GM12878 (cell line): ENCODE data around the gene PPARA. TPM values are rescaled to one million over a fixed set of nuclear protein-coding genes. Genes with fewer than 3 reads are reported as not detected.

Experiments used
- ATAC-seq: fragments of 200-7000 bp; cut with Tn5 transposase; 3 replicates; pipeline ENCODE4 v1.9.1; 2020; ENCODE audit warnings: mild to moderate bottlenecking, moderate library complexity
- BruUV-seq: library from RNA; stranded (reverse); fragments of 400-500 nt; replicated peaks from 2 replicates; lab custom pipeline; 2021; lab: Mats Ljungman, UMichigan
- CTCF ChIA-PET: fragments of 300-600 bp; sonication (Branson Sonifier 250); formaldehyde crosslinking; extraction: SDS; loops from one replicate; lab custom pipeline; 2021; ENCODE audit warnings: inconsistent platforms; lab: Yijun Ruan, JAX
- POLR2A ChIA-PET: fragments of 350-600 bp; formaldehyde crosslinking; extraction: SDS; loops from one replicate; lab custom pipeline; 2021; ENCODE audit warnings: inconsistent platforms; lab: Charles Lee
- RAD21 ChIA-PET: fragments of 300-600 bp; sonication (Branson Sonifier 250); formaldehyde crosslinking; loops from one replicate; lab custom pipeline; 2023; ENCODE audit warnings: antibody characterized with exemption; ENCODE audit not compliant: unreplicated experiment; lab: Charles Lee
- SMC1A ChIA-PET: fragments of 300-600 bp; sonication (Branson Sonifier 250); formaldehyde crosslinking; loops from one replicate; lab custom pipeline; 2023; ENCODE audit not compliant: unreplicated experiment, uncharacterized antibody; lab: Charles Lee
- DNase-seq: peaks from one replicate; pipeline ENCODE4 v3.0.0-alpha.2; 2011; ENCODE audit warnings: low read depth, low spot score
- FAIRE-seq: peaks from 3 replicates; lab custom pipeline; 2011; peaks lifted over from hg19 to GRCh38; lab: Jason Lieb, UNC
- H2AFZ ChIP-seq: 2 replicates; pipeline ENCODE4 v1.6.0; 2011; ENCODE audit warnings: low read depth, low read length, control low read depth; ENCODE audit not compliant: control insufficient read depth
- H3K27ac ChIP-seq: 2 replicates; pipeline ENCODE4 v1.5.1; 2011; ENCODE audit warnings: control low read depth; ENCODE audit not compliant: control insufficient read depth, insufficient read depth
- H3K27me3 ChIP-seq, 2 experiments: replicated peaks in 1 of 2; 2 replicates each; pipeline versions ENCODE4 v1.6.0 to v1.6.1; 2011; ENCODE audit warnings: low read length in 1 of 2; ENCODE audit not compliant: control insufficient read depth in 2 of 2, insufficient read depth in 2 of 2
- H3K36me3 ChIP-seq, 2 experiments: 2 replicates each; pipeline ENCODE4 v1.5.1; 2011; ENCODE audit warnings: low read length in 1 of 2; ENCODE audit not compliant: control insufficient read depth in 2 of 2, insufficient read depth in 2 of 2
- H3K4me1 ChIP-seq: 2 replicates; pipeline ENCODE4 v1.6.1; 2011; ENCODE audit warnings: mild to moderate bottlenecking, low read length, moderate library complexity, mixed read lengths; ENCODE audit not compliant: control insufficient read depth, insufficient read depth
- H3K4me2 ChIP-seq: 2 replicates; pipeline ENCODE4 v1.6.0; 2011; ENCODE audit warnings: control low read depth; ENCODE audit not compliant: control insufficient read depth, insufficient read depth
- H3K4me3 ChIP-seq: fragments of 200-600 bp; sonication (generic); 2 replicates; pipeline ENCODE4 v1.5.1; 2016
- H3K79me2 ChIP-seq: 2 replicates; pipeline ENCODE4 v1.6.0; 2011; ENCODE audit warnings: low read length; ENCODE audit not compliant: control insufficient read depth, insufficient read depth
- H3K9ac ChIP-seq: 2 replicates; pipeline ENCODE4 v1.8.0; 2011; ENCODE audit warnings: low read length, control low read depth, mixed read lengths; ENCODE audit not compliant: control insufficient read depth, insufficient read depth
- H3K9me3 ChIP-seq: replicated peaks from 3 replicates; pipeline ENCODE4 v1.5.1; 2011; ENCODE audit warnings: mild to moderate bottlenecking, low read length; ENCODE audit not compliant: control insufficient read depth, insufficient read depth
- H4K20me1 ChIP-seq: 2 replicates; pipeline ENCODE4 v1.6.0; 2011; ENCODE audit not compliant: control insufficient read depth, insufficient read depth
- BCLAF1 ChIP-seq: fragments of 450-650 bp; IDR thresholded peaks from 2 replicates; pipeline ENCODE4 v1.6.1; 2017; ENCODE audit warnings: antibody characterized with exemption, mild to moderate bottlenecking, moderate library complexity
- DPF2 ChIP-seq: fragments of 450-650 bp; IDR thresholded peaks from 2 replicates; pipeline ENCODE4 v1.6.1; 2017; ENCODE audit warnings: mild to moderate bottlenecking
- HDGF ChIP-seq: fragments of 450-650 bp; IDR thresholded peaks from 2 replicates; pipeline ENCODE4 v1.6.1; 2016; ENCODE audit warnings: antibody characterized with exemption
- PAX8 ChIP-seq: fragments of 450-650 bp; IDR thresholded peaks from 2 replicates; pipeline ENCODE4 v1.6.1; 2017; ENCODE audit warnings: mild to moderate bottlenecking, moderate library complexity
- RCOR1 ChIP-seq: conservative IDR thresholded peaks from 2 replicates; pipeline ENCODE4 v1.6.1; 2012; ENCODE audit warnings: low read depth, low read length, improper control_type of control experiment
- WGBS: methylation state at CpG from one replicate; pipeline ENCODE4 v1.1.6; 2016; ENCODE audit warnings: low lambda C conversion rate; ENCODE audit not compliant: insufficient replicate concordance, insufficient coverage; ENCODE audit errors: missing lambda C conversion rate; 5-methylcytosine and 5-hydroxymethylcytosine counted together
- in situ Hi-C: fragments of 300-500 bp; cut with MboI; formaldehyde crosslinking; loops from 9 replicates; pipeline ENCODE4 v1.14.3; 2018; ENCODE audit warnings: mixed read lengths
- intact Hi-C: fragments of 100-400 bp; cut with micrococcal nuclease; formaldehyde crosslinking; loops from one replicate; pipeline ENCODE4 v1.14.2; 2022; ENCODE audit not compliant: unreplicated experiment
- polyA plus RNA-seq, 11 experiments: library from polyadenylated mRNA; depleted of rRNA in 4 of 11; unstranded in 6 of 11; stranded (reverse) in 5 of 11; fragments of >200 nt; fragmentation: Nextera tagmentation in 4 of 11; fragmentation: Illumina TruSeq in 1 of 11; extraction: Ambion mirVana in 4 of 11; extraction: Trizol in 1 of 11; gene quantifications; 1 replicate in 1 of 11; 2 replicates in 10 of 11; pipeline versions ENCODE4 v1.2.1 to v1.2.3, GENCODE V29; 2011 to 2016; ENCODE audit warnings: inconsistent platforms in 2 of 11, missing spikeins in 2 of 11, low read depth in 1 of 11
- total RNA-seq, 4 experiments: library from RNA; depleted of rRNA in 3 of 4; stranded (reverse); fragments of >200 nt in 3 of 4; fragmentation: Illumina TruSeq in 1 of 4; extraction: Trizol in 1 of 4; gene quantifications; 2 replicates each; pipeline versions ENCODE4 v1.2.1 to v1.2.3, GENCODE V29; 2013 to 2021
- TF ChIP-seq, protein P1 (sequence below): fragments of 450-650 bp; IDR thresholded peaks from 2 replicates; pipeline ENCODE4 v1.6.1; 2016; ENCODE audit warnings: mild to moderate bottlenecking

PPARA gene
- total and polyA plus RNA-seq, 10 of the 15 experiments (the other 5 are each of a cell fraction or from before 2014, with no cell fraction given): 0.72 to 10.4 (median 4.6) TPM

DNA sequence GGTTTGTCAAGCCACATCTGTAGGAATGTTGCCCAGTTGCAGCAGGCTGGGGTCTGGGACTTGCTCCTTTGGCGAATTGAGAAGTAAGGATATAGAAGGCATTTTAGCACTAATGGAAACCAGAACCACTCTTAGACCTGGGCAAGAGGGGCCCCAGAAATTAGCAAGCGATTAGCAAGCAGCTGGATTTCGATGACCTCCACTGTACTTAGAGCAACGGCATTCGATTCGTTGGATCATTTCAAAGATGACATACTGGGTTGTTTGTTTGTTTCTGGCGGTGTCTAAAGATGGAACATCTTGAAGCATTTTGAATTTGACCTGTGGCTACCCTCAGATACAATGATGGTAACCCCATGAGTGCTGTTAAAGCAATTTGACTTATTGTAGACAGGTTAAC, 100.9 kb downstream of the PPARA start:
- no peak for ATAC-seq
- H2AFZ ChIP-seq: no peak overlapping the region; the same call in 1 of the 2 replicates
- no peaks in the 10 kb centered on the region for H4K20me1 ChIP-seq
- ChIA-PET RAD21 (interaction anchor here (2.1 kb wide), 1 partner anchor 45 kb away, joined by 7 read pairs; the partner anchor contains the start of gene GTSE1), CTCF (interaction anchor here (0.6 to 1.5 kb wide), 3 partner anchors 16 to 871 kb away, joined by 3 to 4 read pairs (median 3); no protein-coding TSS in a partner anchor), SMC1A (no interaction called here), POLR2A (no interaction called here)
- TF ChIP-seq HDGF (no peak), PAX8 (no peak), RCOR1 (no peak), BCLAF1 (no peak), DPF2 (no peak)
- TF ChIP-seq, protein P1, sequence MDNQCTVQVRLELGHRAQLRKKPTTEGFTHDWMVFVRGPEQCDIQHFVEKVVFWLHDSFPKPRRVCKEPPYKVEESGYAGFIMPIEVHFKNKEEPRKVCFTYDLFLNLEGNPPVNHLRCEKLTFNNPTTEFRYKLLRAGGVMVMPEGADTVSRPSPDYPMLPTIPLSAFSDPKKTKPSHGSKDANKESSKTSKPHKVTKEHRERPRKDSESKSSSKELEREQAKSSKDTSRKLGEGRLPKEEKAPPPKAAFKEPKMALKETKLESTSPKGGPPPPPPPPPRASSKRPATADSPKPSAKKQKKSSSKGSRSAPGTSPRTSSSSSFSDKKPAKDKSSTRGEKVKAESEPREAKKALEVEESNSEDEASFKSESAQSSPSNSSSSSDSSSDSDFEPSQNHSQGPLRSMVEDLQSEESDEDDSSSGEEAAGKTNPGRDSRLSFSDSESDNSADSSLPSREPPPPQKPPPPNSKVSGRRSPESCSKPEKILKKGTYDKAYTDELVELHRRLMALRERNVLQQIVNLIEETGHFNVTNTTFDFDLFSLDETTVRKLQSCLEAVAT: peak; percentile 78; the same call in 1 of the 2 replicates
- H3K9ac ChIP-seq: peak overlapping the region; percentile 85
- intact Hi-C loops (loop anchor here (5.0 kb wide), 2 partner anchors 46 to 99 kb away; partner anchors contain the start of genes GTSE1 and PPARA), in situ Hi-C loops (no loop called here)
- no peak for DNase-seq
- WGBS: 68% methylated on average over 7 of the region's 7 CpGs
- H3K27ac ChIP-seq: peak overlapping the region; percentile 81; the same call in 1 of the 2 replicates
- H3K4me1 ChIP-seq: peaks cover 7% of the 10 kb centered on the region; the same call in 1 of the 2 replicates
- H3K4me3 ChIP-seq: peak overlapping the region; percentile 77
- H3K4me2 ChIP-seq: peak overlapping the region; percentile 78
- peak; percentile 61 for FAIRE-seq
- BruUV-seq: no TSS peak
- no peaks in the 10 kb centered on the region for H3K36me3 ChIP-seq
- peaks cover 16% of the 10 kb centered on the region for H3K79me2 ChIP-seq
- H3K9me3 ChIP-seq: no peaks in the 10 kb centered on the region
- no peaks in the 10 kb centered on the region for H3K27me3 ChIP-seq
